Measurements from ENCODE around the gene DIAPH3.

DIAPH3 gene

GRCh38 chr13:59963827-59964226, 199.9 kb downstream of the DIAPH3 start:
- H3K9me3 ChIP-seq (ENCODE audit: control insufficient read depth, insufficient read depth, low read depth, low read length) = no peaks in the 10 kb centered on the region
- no peak for TF ChIP-seq ZNF530 (tag by site-specific recombination; IDR thresholded peaks at IDR 0.05; ENCODE audit: low read depth)
- TF ChIP-seq, protein P1, sequence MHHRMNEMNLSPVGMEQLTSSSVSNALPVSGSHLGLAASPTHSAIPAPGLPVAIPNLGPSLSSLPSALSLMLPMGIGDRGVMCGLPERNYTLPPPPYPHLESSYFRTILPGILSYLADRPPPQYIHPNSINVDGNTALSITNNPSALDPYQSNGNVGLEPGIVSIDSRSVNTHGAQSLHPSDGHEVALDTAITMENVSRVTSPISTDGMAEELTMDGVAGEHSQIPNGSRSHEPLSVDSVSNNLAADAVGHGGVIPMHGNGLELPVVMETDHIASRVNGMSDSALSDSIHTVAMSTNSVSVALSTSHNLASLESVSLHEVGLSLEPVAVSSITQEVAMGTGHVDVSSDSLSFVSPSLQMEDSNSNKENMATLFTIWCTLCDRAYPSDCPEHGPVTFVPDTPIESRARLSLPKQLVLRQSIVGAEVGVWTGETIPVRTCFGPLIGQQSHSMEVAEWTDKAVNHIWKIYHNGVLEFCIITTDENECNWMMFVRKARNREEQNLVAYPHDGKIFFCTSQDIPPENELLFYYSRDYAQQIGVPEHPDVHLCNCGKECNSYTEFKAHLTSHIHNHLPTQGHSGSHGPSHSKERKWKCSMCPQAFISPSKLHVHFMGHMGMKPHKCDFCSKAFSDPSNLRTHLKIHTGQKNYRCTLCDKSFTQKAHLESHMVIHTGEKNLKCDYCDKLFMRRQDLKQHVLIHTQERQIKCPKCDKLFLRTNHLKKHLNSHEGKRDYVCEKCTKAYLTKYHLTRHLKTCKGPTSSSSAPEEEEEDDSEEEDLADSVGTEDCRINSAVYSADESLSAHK (tag by site-specific recombination; IDR thresholded peaks at IDR 0.05) = no peak
- H3K27ac ChIP-seq (ENCODE audit: extremely low read depth, low read depth, low read length) = no peak overlapping the region
- H3K4me3 ChIP-seq (ENCODE audit: low read depth, low read length) = no peak overlapping the region
- H3K4me1 ChIP-seq (ENCODE audit: control insufficient read depth, insufficient read depth, low read length) = no peaks in the 10 kb centered on the region
- no peaks in the 10 kb centered on the region for H3K36me3 ChIP-seq (ENCODE audit: control insufficient read depth in 2 of 2, insufficient read depth in 1 of 2, low read length in 2 of 2)
- ChIA-PET CTCF (no interaction called here), POLR2A (no interaction called here)

DNA sequence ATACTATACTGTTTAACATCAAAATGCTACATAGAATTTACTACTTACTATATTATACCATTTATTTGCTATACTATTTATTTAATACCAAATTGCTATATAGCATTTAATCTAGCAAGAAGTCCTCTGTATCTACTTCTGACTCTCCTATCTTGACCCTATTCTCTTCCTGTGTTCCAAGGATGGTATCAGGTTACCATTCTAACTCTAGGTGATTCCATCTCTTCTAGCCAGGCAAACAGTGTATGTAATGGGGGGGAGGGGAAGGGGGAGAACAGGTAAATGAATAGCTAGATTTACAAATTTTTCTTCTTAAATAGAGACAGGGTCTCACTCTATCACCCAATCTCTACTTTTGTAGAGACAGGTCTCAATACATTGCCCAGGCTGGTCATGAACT, 200.3 kb downstream of the DIAPH3 start:
- ChIA-PET CTCF (interaction anchor here (0.6 kb wide), 1 partner anchor 366 kb away, joined by 5 read pairs; no protein-coding TSS in a partner anchor), POLR2A (no interaction called here)
- Histone ChIP-seq H3K36me3 (ENCODE audit: control insufficient read depth in 2 of 2, insufficient read depth in 1 of 2, low read length in 2 of 2) (no peaks in the 10 kb centered on the region), H3K4me1 (ENCODE audit: control insufficient read depth, insufficient read depth, low read length) (no peaks in the 10 kb centered on the region), H3K4me3 (ENCODE audit: low read depth, low read length) (no peak overlapping the region), H3K27ac (ENCODE audit: extremely low read depth, low read depth, low read length) (no peak overlapping the region), H3K9me3 (ENCODE audit: control insufficient read depth, insufficient read depth, low read depth, low read length) (no peaks in the 10 kb centered on the region)
- TF ChIP-seq ZNF433 (tag by site-specific recombination; IDR thresholded peaks at IDR 0.05; ENCODE audit: low read depth) (no peak), ZNF26 (tag by site-specific recombination; IDR thresholded peaks at IDR 0.05) (no peak), ZBTB20 (tag by site-specific recombination; IDR thresholded peaks at IDR 0.05) (no peak), ZNF423 (tag by site-specific recombination; IDR thresholded peaks at IDR 0.05) (no peak), ZNF169 (tag by site-specific recombination; IDR thresholded peaks at IDR 0.05) (no peak), GLIS1 (tag by site-specific recombination; IDR thresholded peaks at IDR 0.05) (no peak), ZNF341 (tag by site-specific recombination; IDR thresholded peaks at IDR 0.05; ENCODE audit: low read depth) (no peak), ZNF221 (tag by site-specific recombination; IDR thresholded peaks at IDR 0.05; ENCODE audit: borderline replicate concordance) (no peak), ZNF223 (tag by site-specific recombination; IDR thresholded peaks at IDR 0.05) (no peak), ZNF366 (tag by site-specific recombination; conservative IDR thresholded peaks at IDR 0.05) (no peak), ZBTB48 (tag by site-specific recombination; IDR thresholded peaks at IDR 0.05) (no peak), ZNF362 (tag by site-specific recombination; IDR thresholded peaks at IDR 0.05) (no peak), ZNF488 (tag by site-specific recombination; IDR thresholded peaks at IDR 0.05) (no peak), ZNF335 (tag by site-specific recombination; conservative IDR thresholded peaks at IDR 0.05) (no peak), ZNF610 (tag by site-specific recombination; IDR thresholded peaks at IDR 0.05; ENCODE audit: borderline replicate concordance) (no peak), ZNF544 (tag by site-specific recombination; IDR thresholded peaks at IDR 0.05) (no peak), ZNF792 (tag by site-specific recombination; IDR thresholded peaks at IDR 0.05) (no peak)
